H1 (cell line): ENCODE data around the gene AHCY. TPM values are rescaled to one million over a fixed set of nuclear protein-coding genes. Genes with fewer than 3 reads are reported as not detected.

Experiments used
- CTCF ChIA-PET: fragments of 300-600 bp; sonication (Branson Sonifier 250); formaldehyde crosslinking; loops from one replicate; lab custom pipeline; 2021; ENCODE audit not compliant: partially characterized antibody; lab: Charles Lee
- POLR2A ChIA-PET: fragments of 300-600 bp; sonication (Branson Sonifier 250); formaldehyde crosslinking; loops from one replicate; lab custom pipeline; 2021; ENCODE audit warnings: inconsistent platforms; ENCODE audit not compliant: partially characterized antibody; lab: Charles Lee
- DNase-seq, 2 experiments: peaks; one replicate each; pipeline versions ENCODE4 v3.0.0 to v3.0.0-alpha.2; 2010 to 2022; ENCODE audit warnings: low spot score in 2 of 2, low read depth in 1 of 2, mixed read lengths in 1 of 2
- FAIRE-seq: peaks from 2 replicates; lab custom pipeline; 2011; peaks lifted over from hg19 to GRCh38; lab: Jason Lieb, UNC
- H2AFZ ChIP-seq: 2 replicates; pipeline ENCODE4 v1.8.1; 2012; ENCODE audit warnings: low read length, inconsistent platforms
- H2AK5ac ChIP-seq: 2 replicates; pipeline ENCODE4 v1.6.1; 2013; ENCODE audit warnings: low read depth, low read length
- H2BK120ac ChIP-seq: replicated peaks from 2 replicates; pipeline ENCODE3; 2013; ENCODE audit warnings: low read depth, low read length, inconsistent platforms
- H2BK12ac ChIP-seq: 2 replicates; pipeline ENCODE4 v1.6.1; 2013; ENCODE audit warnings: low read depth, low read length
- H2BK15ac ChIP-seq: 2 replicates; pipeline ENCODE4 v1.6.1; 2013; ENCODE audit warnings: low read length
- H2BK20ac ChIP-seq: 2 replicates; pipeline ENCODE4 v1.6.1; 2013; ENCODE audit warnings: low read length
- H2BK5ac ChIP-seq: 2 replicates; pipeline ENCODE4 v1.6.1; 2013; ENCODE audit warnings: low read depth, low read length
- H3K14ac ChIP-seq: 2 replicates; pipeline ENCODE4 v1.6.1; 2013; ENCODE audit warnings: inconsistent platforms; ENCODE audit not compliant: insufficient read length
- H3K18ac ChIP-seq: 2 replicates; pipeline ENCODE4 v1.6.1; 2013; ENCODE audit warnings: low read length; ENCODE audit errors: extremely low read depth
- H3K23ac ChIP-seq: 2 replicates; pipeline ENCODE4 v1.6.1; 2013; ENCODE audit warnings: inconsistent platforms; ENCODE audit not compliant: insufficient read length
- H3K23me2 ChIP-seq: 2 replicates; pipeline ENCODE4 v1.6.1; 2013; ENCODE audit warnings: low read depth, low read length
- H3K27ac ChIP-seq: 2 replicates; pipeline ENCODE4 v1.6.1; 2011; ENCODE audit warnings: low read depth, low read length, inconsistent platforms
- H3K27me3 ChIP-seq, 4 experiments: replicated peaks in 1 of 4; 1 replicate in 1 of 4; 2 replicates in 3 of 4; pipeline versions ENCODE4 v1.6.1 to v1.8.1; 2011 to 2013; ENCODE audit warnings: low read length in 3 of 4, mild to moderate bottlenecking in 3 of 4, inconsistent platforms in 2 of 4, mixed read lengths in 2 of 4, moderate library complexity in 1 of 4; ENCODE audit not compliant: control insufficient read depth in 3 of 4, insufficient read depth in 3 of 4; ENCODE audit errors: extremely low read depth in 1 of 4
- H3K36me3 ChIP-seq, 4 experiments: 2 replicates each; pipeline versions ENCODE4 v1.6.1 to v1.8.1; 2011 to 2013; ENCODE audit warnings: mild to moderate bottlenecking in 4 of 4, low read length in 3 of 4, moderate library complexity in 2 of 4, control low read depth in 1 of 4, inconsistent platforms in 1 of 4; ENCODE audit not compliant: insufficient read depth in 4 of 4, control insufficient read depth in 2 of 4
- H3K4ac ChIP-seq: replicated peaks from 2 replicates; pipeline ENCODE3; 2013; ENCODE audit warnings: low read length, low read depth, mixed read lengths, inconsistent platforms; ENCODE audit not compliant: insufficient read length
- H3K4me1 ChIP-seq, 4 experiments: replicated peaks in 1 of 4; 1 replicate in 1 of 4; 2 replicates in 3 of 4; pipeline versions ENCODE4 v1.6.1 to v1.8.1; 2011 to 2013; ENCODE audit warnings: low read length in 3 of 4, inconsistent platforms in 2 of 4, mixed read lengths in 1 of 4; ENCODE audit not compliant: insufficient read depth in 4 of 4, control insufficient read depth in 3 of 4
- H3K4me2 ChIP-seq, 2 experiments: 2 replicates each; pipeline versions ENCODE4 v1.6.1 to v1.8.1; 2011 to 2013; ENCODE audit warnings: low read depth in 2 of 2, low read length in 2 of 2, control low read depth in 1 of 2, inconsistent platforms in 1 of 2, mild to moderate bottlenecking in 1 of 2; ENCODE audit not compliant: insufficient read depth in 1 of 2
- H3K4me3 ChIP-seq, 4 experiments: fragments of 200-600, 300-600 bp in 1 of 4; sonication (generic), shearing (Covaris generic), sonication (Bioruptor Twin) in 1 of 4; 2 replicates each; pipeline versions ENCODE4 v1.5.1 to v1.8.1; 2011 to 2016; ENCODE audit warnings: low read length in 4 of 4, low read depth in 3 of 4, control low read depth in 2 of 4, inconsistent platforms in 2 of 4, mild to moderate bottlenecking in 2 of 4, mixed read lengths in 1 of 4, moderate library complexity in 1 of 4; ENCODE audit not compliant: insufficient read depth in 2 of 4; ENCODE audit errors: extremely low read depth in 1 of 4
- H3K56ac ChIP-seq: replicated peaks from 2 replicates; pipeline ENCODE3; 2013; ENCODE audit warnings: low read depth, mild to moderate bottlenecking, mixed read lengths, low read length, inconsistent platforms; ENCODE audit not compliant: insufficient read length
- H3K79me1 ChIP-seq: 2 replicates; pipeline ENCODE4 v1.6.1; 2013; ENCODE audit warnings: low read depth, low read length, control low read depth
- H3K79me2 ChIP-seq, 2 experiments: 2 replicates each; pipeline versions ENCODE4 v1.6.1 to v1.8.1; 2012 to 2013; ENCODE audit warnings: low read length in 2 of 2, mild to moderate bottlenecking in 2 of 2, inconsistent platforms in 1 of 2; ENCODE audit not compliant: insufficient read depth in 2 of 2, control insufficient read depth in 1 of 2
- H3K9ac ChIP-seq, 4 experiments: replicated peaks in 1 of 4; 1 replicate in 1 of 4; 2 replicates in 3 of 4; pipeline versions ENCODE4 v1.6.1 to v1.8.1; 2011 to 2013; ENCODE audit warnings: low read depth in 3 of 4, low read length in 3 of 4, control low read depth in 2 of 4, mild to moderate bottlenecking in 2 of 4, moderate library complexity in 2 of 4, inconsistent platforms in 1 of 4; ENCODE audit errors: extremely low read depth in 1 of 4
- H3K9me3 ChIP-seq, 2 experiments: 2 replicates each; pipeline versions ENCODE4 v1.6.1 to v1.8.1; 2012 to 2013; ENCODE audit warnings: mild to moderate bottlenecking in 2 of 2, moderate library complexity in 2 of 2, control low read depth in 1 of 2, inconsistent platforms in 1 of 2, low read depth in 1 of 2, low read length in 1 of 2, mixed read lengths in 1 of 2; ENCODE audit not compliant: insufficient read depth in 2 of 2
- H4K20me1 ChIP-seq, 2 experiments: replicated peaks in 1 of 2; 2 replicates each; pipeline versions ENCODE3 to v1.8.1; 2011 to 2013; ENCODE audit warnings: inconsistent platforms in 2 of 2, low read length in 2 of 2, mild to moderate bottlenecking in 1 of 2; ENCODE audit not compliant: insufficient read depth in 2 of 2, control insufficient read depth in 1 of 2
- H4K5ac ChIP-seq: 2 replicates; pipeline ENCODE4 v1.6.1; 2013; ENCODE audit warnings: low read length, low read depth, mixed read lengths, inconsistent platforms; ENCODE audit not compliant: insufficient read length
- H4K8ac ChIP-seq: 2 replicates; pipeline ENCODE4 v1.8.0; 2013; ENCODE audit warnings: mild to moderate bottlenecking, moderate library complexity, low read length, inconsistent platforms; ENCODE audit not compliant: insufficient read depth; ENCODE audit errors: extremely low read depth
- H4K91ac ChIP-seq: replicated peaks from 2 replicates; pipeline ENCODE3; 2013; ENCODE audit warnings: low read length, mixed read lengths, inconsistent platforms; ENCODE audit not compliant: insufficient read length
- EGR1 ChIP-seq: IDR thresholded peaks from 2 replicates; pipeline ENCODE4 v1.6.1; 2011; ENCODE audit warnings: low read depth, low read length, borderline replicate concordance
- FOSL1 ChIP-seq: IDR thresholded peaks from 2 replicates; pipeline ENCODE4 v1.6.1; 2011; ENCODE audit warnings: mild to moderate bottlenecking, low read depth, low read length, moderate library complexity; ENCODE audit not compliant: insufficient read depth
- JUN ChIP-seq: IDR thresholded peaks from 2 replicates; pipeline ENCODE4 v1.6.1; 2011; ENCODE audit warnings: low read depth, mild to moderate bottlenecking, improper control_type of control experiment, low read length
- NANOG ChIP-seq: IDR thresholded peaks from 2 replicates; pipeline ENCODE4 v1.6.1; 2011; ENCODE audit warnings: low read length, low read depth, mild to moderate bottlenecking, inconsistent platforms; ENCODE audit not compliant: insufficient read depth, poor library complexity, severe bottlenecking
- POLR2A ChIP-seq, 2 experiments: IDR thresholded peaks; 1 replicate in 1 of 2; 2 replicates in 1 of 2; pipeline ENCODE4 v1.6.1; 2011; ENCODE audit warnings: low read depth in 2 of 2, low read length in 2 of 2, mild to moderate bottlenecking in 2 of 2; ENCODE audit errors: control extremely low read depth in 1 of 2
- POLR2AphosphoS5 ChIP-seq: IDR thresholded peaks from 2 replicates; pipeline ENCODE4 v1.6.1; 2011; ENCODE audit warnings: low read depth, low read length
- POU5F1 ChIP-seq: IDR thresholded peaks from 2 replicates; pipeline ENCODE4 v1.6.1; 2011; ENCODE audit warnings: low read depth, mild to moderate bottlenecking, low read length, moderate library complexity
- SIN3A ChIP-seq, 2 experiments: IDR thresholded peaks in 1 of 2; conservative IDR thresholded peaks in 1 of 2; 2 replicates each; pipeline ENCODE4 v1.6.1; 2011 to 2012; ENCODE audit warnings: low read length in 2 of 2, improper control_type of control experiment in 1 of 2, low read depth in 1 of 2, mild to moderate bottlenecking in 1 of 2
- SP2 ChIP-seq: IDR thresholded peaks from 2 replicates; pipeline ENCODE4 v1.6.1; 2012; ENCODE audit warnings: mild to moderate bottlenecking, low read length, inconsistent platforms
- TAF1 ChIP-seq: IDR thresholded peaks from 2 replicates; pipeline ENCODE4 v1.6.1; 2011; ENCODE audit warnings: mild to moderate bottlenecking, low read depth, low read length
- TAF7 ChIP-seq: optimal IDR thresholded peaks from 2 replicates; pipeline ENCODE3; 2011; ENCODE audit warnings: low read depth, mild to moderate bottlenecking, inconsistent platforms, low read length, moderate library complexity, borderline replicate concordance
- TBP ChIP-seq: IDR thresholded peaks from 2 replicates; pipeline ENCODE4 v1.6.1; 2011; ENCODE audit warnings: low read depth, low read length, improper control_type of control experiment
- TCF12 ChIP-seq: IDR thresholded peaks from 2 replicates; pipeline ENCODE4 v1.6.1; 2011; ENCODE audit warnings: low read depth, mild to moderate bottlenecking, low read length
- YY1 ChIP-seq: IDR thresholded peaks from 2 replicates; pipeline ENCODE4 v1.6.1; 2011; ENCODE audit warnings: low read depth, mild to moderate bottlenecking, low read length
- ZNF274 ChIP-seq: IDR thresholded peaks from 2 replicates; pipeline ENCODE4 v1.7.0; 2012; ENCODE audit warnings: low read length, borderline replicate concordance; ENCODE audit errors: extremely low read depth
- polyA plus RNA-seq, 7 experiments: library from polyadenylated mRNA; depleted of rRNA in 3 of 7; stranded (reverse) in 5 of 7; unstranded in 2 of 7; fragments of >200 nt in 5 of 7; fragments of 200-250 nt in 2 of 7; gene quantifications; 1 replicate in 5 of 7; 2 replicates in 1 of 7; 4 replicates in 1 of 7; pipeline versions ENCODE4 v1.2.1 to v1.2.3, GENCODE V29; 2011 to 2013; ENCODE audit warnings: missing spikeins in 2 of 7, mixed read lengths in 2 of 7
- total RNA-seq: library from RNA; stranded (reverse); fragmentation: NEBNext Ultra II Directional; extraction: Animal tissue kit (Norgen Biotek cat#: 25700); gene quantifications from 2 replicates; pipeline ENCODE4 v1.2.1, GENCODE V29; 2021
- TF ChIP-seq, protein P1 (sequence below): IDR thresholded peaks from 2 replicates; pipeline ENCODE4 v1.6.1; 2011; ENCODE audit warnings: low read length, improper control_type of control experiment

AHCY gene
- total and polyA plus RNA-seq, 2 of the 8 experiments (the other 6 are each of a cell fraction or from before 2014, with no cell fraction given) = 404 to 638 TPM

DNA sequence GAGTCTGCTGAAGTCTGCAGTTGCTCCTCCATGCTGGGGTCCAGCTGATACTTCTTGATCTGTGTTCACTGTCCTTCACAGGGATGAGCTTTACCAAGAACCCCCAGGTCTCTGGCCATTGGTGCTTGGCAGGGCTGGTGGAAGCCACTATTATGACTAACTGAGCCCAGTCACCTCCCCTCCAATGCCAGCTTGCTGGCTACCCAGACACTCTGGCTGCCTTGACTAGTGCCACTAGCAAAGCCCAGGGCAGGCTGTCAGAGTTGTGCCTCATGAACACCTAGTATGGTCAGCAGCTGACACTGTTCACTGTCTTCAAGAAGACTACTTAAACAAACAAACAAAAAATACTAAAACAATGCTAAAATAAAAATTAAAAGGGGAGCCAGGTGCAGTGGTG is 53.1 kb downstream of the AHCY start:
- Histone ChIP-seq H3K4me2 (no peak overlapping the region), H3K18ac (no peak overlapping the region), H3K56ac (no peak overlapping the region), H3K14ac (no peak overlapping the region), H3K23me2 (no peaks in the 10 kb centered on the region), H3K9ac (no peak overlapping the region), H3K4ac (no peak overlapping the region), H3K9me3 (no peaks in the 10 kb centered on the region), H2BK20ac (no peak overlapping the region), H2AK5ac (no peak overlapping the region), H3K79me2 (no peaks in the 10 kb centered on the region), H4K20me1 (peaks cover 0 to 2% of the 10 kb centered on the region in 2 experiments), H3K4me1 (no peaks in the 10 kb centered on the region), H2BK12ac (no peak overlapping the region), H4K8ac (no peak overlapping the region), H4K91ac (no peak overlapping the region), H3K79me1 (no peaks in the 10 kb centered on the region), H3K4me3 (no peak overlapping the region), H3K27me3 (no peaks in the 10 kb centered on the region), H2BK120ac (no peak overlapping the region), H2BK15ac (no peak overlapping the region), H3K23ac (no peak overlapping the region), H4K5ac (no peak overlapping the region), H3K36me3 (no peaks in the 10 kb centered on the region), H2AFZ (no peak overlapping the region), H2BK5ac (no peak overlapping the region), H3K27ac (no peak overlapping the region)
- CTCF ChIA-PET = interaction anchor here (0.9 to 4.3 kb wide), 3 partner anchors 32 to 59 kb away, joined by 3 to 13 read pairs (median 7); no protein-coding TSS in a partner anchor
- POLR2A ChIA-PET = interaction anchor here (1.4 kb wide), 1 partner anchor 53 kb away, joined by 3 read pairs; the partner anchor contains the start of gene AHCY
- FAIRE-seq (no peak), DNase-seq (no peak)
- TF ChIP-seq TAF1 (no peak), TBP (no peak), TCF12 (no peak), POU5F1 (no peak), SP2 (no peak), EGR1 (no peak), POLR2AphosphoS5 (no peak), FOSL1 (no peak), SIN3A (conservative IDR thresholded peaks at IDR 0.05 in 1 of 2, IDR thresholded peaks at IDR 0.05 in 1 of 2; ENCODE audit: low read depth in 1 of 2, low read length in 2 of 2) (no peak), ZNF274 (no peak), NANOG (no peak), YY1 (no peak), TAF7 (no peak), POLR2A (IDR thresholded peaks at IDR 0.05; ENCODE audit: control extremely low read depth in 1 of 2, low read depth in 2 of 2, low read length in 2 of 2) (no peak), JUN (no peak)
- TF ChIP-seq, protein P1, sequence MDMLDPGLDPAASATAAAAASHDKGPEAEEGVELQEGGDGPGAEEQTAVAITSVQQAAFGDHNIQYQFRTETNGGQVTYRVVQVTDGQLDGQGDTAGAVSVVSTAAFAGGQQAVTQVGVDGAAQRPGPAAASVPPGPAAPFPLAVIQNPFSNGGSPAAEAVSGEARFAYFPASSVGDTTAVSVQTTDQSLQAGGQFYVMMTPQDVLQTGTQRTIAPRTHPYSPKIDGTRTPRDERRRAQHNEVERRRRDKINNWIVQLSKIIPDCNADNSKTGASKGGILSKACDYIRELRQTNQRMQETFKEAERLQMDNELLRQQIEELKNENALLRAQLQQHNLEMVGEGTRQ = no peak
